ENCODE data around the gene BYSL. TPM values are rescaled to one million over a fixed set of nuclear protein-coding genes. Genes with fewer than 3 reads are reported as not detected.

The BYSL gene
- total and polyA plus RNA-seq, 9 of the 15 experiments (the other 6 are each of a cell fraction or from before 2014, with no cell fraction given): 22.2 to 92.3 (median 53.4) TPM

DNA sequence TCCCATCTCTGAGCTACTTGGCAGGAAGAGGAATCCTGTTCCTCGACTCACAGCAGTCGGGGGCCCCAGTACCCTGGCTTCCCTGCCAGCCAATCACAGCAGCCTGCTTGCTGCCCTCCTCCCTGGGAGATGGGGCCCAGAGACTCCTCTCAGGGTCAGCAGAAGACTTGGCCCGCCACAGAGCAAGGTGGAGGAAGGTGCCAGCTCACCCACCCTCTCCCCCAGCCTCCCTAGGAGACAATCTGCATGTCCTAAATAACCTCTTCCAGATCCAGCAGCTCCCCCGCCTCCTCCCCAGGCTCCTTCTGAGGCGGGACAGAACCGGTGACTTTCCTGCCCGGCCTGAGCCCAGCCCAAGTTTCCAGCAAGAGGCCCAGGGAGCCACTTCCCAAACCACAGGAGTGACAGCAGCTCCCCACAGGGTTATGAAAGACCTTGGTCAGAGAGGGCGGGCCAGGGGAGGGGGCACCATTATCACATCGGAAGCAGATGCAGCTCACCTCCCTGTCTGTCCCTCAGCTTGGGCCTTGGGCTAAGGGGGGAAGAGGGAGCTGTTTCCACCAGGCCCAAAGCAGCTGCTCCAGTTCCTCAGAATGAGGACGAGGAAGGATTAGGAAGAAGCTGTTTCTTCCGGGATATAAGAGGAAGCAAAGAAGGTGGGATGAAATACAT, 18.0 kb downstream of the BYSL start (continued):
- TF ChIP-seq RAD51 (IDR thresholded peaks at IDR 0.05; ENCODE audit: borderline replicate concordance, low read depth): no peak; the same call in 1 of the 2 replicates
- TF ChIP-seq, protein P1, sequence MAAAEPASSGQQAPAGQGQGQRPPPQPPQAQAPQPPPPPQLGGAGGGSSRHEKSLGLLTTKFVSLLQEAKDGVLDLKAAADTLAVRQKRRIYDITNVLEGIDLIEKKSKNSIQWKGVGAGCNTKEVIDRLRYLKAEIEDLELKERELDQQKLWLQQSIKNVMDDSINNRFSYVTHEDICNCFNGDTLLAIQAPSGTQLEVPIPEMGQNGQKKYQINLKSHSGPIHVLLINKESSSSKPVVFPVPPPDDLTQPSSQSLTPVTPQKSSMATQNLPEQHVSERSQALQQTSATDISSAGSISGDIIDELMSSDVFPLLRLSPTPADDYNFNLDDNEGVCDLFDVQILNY (CRISPR knock-in tag; IDR thresholded peaks at IDR 0.05): no peak
- no peak for TF ChIP-seq MCM7 (IDR thresholded peaks at IDR 0.05)
- TF ChIP-seq, protein P2, sequence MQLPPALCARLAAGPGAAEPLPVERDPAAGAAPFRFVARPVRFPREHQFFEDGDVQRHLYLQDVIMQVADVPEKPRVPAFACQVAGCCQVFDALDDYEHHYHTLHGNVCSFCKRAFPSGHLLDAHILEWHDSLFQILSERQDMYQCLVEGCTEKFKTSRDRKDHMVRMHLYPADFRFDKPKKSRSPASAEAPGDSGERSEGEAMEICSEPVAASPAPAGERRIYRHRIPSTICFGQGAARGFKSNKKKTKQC (CRISPR knock-in tag; IDR thresholded peaks at IDR 0.05): 0 out of 2 replicates have a peak, but pooled peaks have one; percentile 28
- no peak for TF ChIP-seq ZHX1 (conservative IDR thresholded peaks at IDR 0.05; ENCODE audit: low read length)
- no peak for TF ChIP-seq ZNF354B (CRISPR knock-in tag; IDR thresholded peaks at IDR 0.05)
- TF ChIP-seq E2F8 (IDR thresholded peaks at IDR 0.05; ENCODE audit: low read depth, partially characterized antibody): peak; percentile 38
- TF ChIP-seq SMARCC2 (IDR thresholded peaks at IDR 0.05; ENCODE audit: low read depth): no peak; the same call in 1 of the 2 replicates
- TF ChIP-seq, protein P3, sequence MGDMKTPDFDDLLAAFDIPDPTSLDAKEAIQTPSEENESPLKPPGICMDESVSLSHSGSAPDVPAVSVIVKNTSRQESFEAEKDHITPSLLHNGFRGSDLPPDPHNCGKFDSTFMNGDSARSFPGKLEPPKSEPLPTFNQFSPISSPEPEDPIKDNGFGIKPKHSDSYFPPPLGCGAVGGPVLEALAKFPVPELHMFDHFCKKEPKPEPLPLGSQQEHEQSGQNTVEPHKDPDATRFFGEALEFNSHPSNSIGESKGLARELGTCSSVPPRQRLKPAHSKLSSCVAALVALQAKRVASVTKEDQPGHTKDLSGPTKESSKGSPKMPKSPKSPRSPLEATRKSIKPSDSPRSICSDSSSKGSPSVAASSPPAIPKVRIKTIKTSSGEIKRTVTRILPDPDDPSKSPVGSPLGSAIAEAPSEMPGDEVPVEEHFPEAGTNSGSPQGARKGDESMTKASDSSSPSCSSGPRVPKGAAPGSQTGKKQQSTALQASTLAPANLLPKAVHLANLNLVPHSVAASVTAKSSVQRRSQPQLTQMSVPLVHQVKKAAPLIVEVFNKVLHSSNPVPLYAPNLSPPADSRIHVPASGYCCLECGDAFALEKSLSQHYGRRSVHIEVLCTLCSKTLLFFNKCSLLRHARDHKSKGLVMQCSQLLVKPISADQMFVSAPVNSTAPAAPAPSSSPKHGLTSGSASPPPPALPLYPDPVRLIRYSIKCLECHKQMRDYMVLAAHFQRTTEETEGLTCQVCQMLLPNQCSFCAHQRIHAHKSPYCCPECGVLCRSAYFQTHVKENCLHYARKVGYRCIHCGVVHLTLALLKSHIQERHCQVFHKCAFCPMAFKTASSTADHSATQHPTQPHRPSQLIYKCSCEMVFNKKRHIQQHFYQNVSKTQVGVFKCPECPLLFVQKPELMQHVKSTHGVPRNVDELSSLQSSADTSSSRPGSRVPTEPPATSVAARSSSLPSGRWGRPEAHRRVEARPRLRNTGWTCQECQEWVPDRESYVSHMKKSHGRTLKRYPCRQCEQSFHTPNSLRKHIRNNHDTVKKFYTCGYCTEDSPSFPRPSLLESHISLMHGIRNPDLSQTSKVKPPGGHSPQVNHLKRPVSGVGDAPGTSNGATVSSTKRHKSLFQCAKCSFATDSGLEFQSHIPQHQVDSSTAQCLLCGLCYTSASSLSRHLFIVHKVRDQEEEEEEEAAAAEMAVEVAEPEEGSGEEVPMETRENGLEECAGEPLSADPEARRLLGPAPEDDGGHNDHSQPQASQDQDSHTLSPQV (IDR thresholded peaks at IDR 0.05): peak; percentile 82
- TF ChIP-seq KLF10 (CRISPR knock-in tag; IDR thresholded peaks at IDR 0.05): no peak
- TF ChIP-seq PHB2 (IDR thresholded peaks at IDR 0.05; ENCODE audit: low read depth): no peak
- no peak for TF ChIP-seq CBX8 (IDR thresholded peaks at IDR 0.05; ENCODE audit: borderline replicate concordance, extremely low read depth, low read depth, low read length, poor library complexity, severe bottlenecking)
- no peak for TF ChIP-seq SFPQ (IDR thresholded peaks at IDR 0.05; ENCODE audit: low read depth, low read length)
